Hematopoietic multipotent progenitor cell (in vitro differentiated cells): ENCODE data around the gene SIAH2. TPM values are rescaled to one million over a fixed set of nuclear protein-coding genes. Genes with fewer than 3 reads are reported as not detected.

Source experiments
- DNase-seq, 3 donors: peaks; one replicate each; pipeline ENCODE4 v3.0.0-alpha.2; 2011 to 2015; ENCODE audit warnings: low read depth in 2 of 3, low spot score in 2 of 3
- total RNA-seq: library from RNA; depleted of rRNA; stranded (reverse); fragments of >200 nt; gene quantifications from one replicate; pipeline ENCODE4 v1.2.3, GENCODE V29; 2012

SIAH2 gene
- total RNA-seq, 1 donor, result 151 TPM

DNA sequence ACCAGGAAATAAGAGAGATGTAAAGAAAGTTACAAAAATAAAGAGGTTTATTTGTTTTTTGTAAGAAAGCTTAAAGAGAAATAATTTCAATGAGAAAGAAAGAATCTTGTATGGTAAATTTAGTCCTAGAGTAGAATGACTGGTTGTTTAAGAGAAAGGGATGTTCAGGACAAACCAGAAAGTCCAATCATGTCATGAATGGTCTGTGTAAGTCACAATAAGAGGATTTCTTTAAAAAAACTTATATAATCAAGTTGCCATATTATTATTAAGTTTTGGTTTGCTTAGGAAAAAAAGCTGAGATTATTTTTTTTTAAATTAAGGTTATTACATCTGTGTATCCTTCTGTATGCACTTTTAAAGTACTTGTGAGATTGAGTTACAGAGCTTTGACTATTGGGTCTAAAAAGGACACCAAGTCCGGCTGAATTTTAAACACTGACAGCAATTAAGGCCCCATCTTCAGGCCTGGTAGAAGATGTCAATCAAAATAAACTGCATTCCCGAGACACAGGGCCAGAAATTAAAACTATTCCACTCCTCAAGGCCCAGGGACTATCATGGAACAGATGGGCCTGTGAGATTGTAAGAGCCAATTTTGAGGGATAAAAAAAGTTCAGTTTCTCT, 71.4 kb downstream of the SIAH2 start:
- no peak for DNase-seq

Other genes with a start within 250 kb of the SIAH2 start
- 275 TPM for gene SERP1, start 216.7 kb downstream of the SIAH2 start, total RNA-seq
- 118 TPM for gene EIF2A, start 216.4 kb downstream of the SIAH2 start, total RNA-seq
- gene SELENOT, start 159.8 kb downstream of the SIAH2 start, total RNA-seq, result 117 TPM
- gene ERICH6, start 59.2 kb downstream of the SIAH2 start, total RNA-seq, result not detected
- not detected for gene MINDY4B, start 142.3 kb upstream of the SIAH2 start, total RNA-seq
- gene CLRN1, start 209.6 kb upstream of the SIAH2 start, total RNA-seq, result not detected